GM19468 (cell line): ENCODE results near the gene ST8SIA4.

Experiments used
- ATAC-seq: cut with Tn5 transposase; IDR thresholded peaks from one replicate; pipeline ENCODE4 v1.9.1; 2021; ENCODE audit warnings: mild to moderate bottlenecking, moderate library complexity, moderate number of reproducible peaks; ENCODE audit not compliant: unreplicated experiment; ENCODE audit errors: extremely low read depth

Gene ST8SIA4

DNA sequence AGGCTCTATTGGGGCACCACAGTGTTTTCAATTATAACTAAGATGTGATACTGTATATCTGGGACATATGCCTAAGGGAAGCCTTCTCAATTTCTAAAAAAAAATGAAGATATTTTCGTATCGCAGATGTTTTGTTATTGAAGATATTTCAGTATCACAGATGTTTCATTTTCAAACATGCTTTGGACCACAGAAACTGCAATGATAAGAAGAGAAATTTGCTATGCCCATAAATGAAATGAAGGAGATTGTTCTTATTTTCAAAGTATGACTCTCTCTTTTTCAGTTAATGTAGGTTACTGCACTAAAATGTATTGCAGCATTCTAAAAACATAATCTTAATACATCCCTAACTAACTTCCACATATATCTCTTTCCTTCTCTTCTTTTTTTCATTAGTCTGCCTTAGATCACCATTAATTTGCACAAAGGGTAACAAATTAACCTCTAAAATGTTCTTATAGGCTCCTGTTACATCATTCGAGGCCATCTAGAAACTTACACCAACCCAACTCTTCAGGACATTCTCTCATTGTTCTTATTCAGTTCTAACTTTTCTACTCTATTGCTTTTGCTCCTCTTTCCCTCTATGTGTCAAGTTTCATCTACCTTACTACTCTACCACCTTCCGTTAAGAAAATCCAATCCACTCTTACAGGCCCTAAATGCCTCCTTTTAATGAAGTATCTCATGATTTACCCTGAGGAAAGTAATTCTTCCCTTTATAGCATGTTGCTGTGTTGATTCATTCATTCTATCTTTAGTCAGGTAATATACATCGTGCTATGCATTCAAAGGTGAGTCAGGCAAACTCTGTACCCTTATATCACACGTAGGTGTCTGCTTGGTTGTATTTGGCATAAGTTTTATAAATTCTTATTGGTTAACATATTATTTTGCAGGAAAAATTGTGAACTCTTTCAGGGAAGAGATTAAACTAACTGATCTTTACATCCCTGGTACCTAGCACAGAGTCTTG lies 70.5 kb downstream of the ST8SIA4 start:
- no peak for ATAC-seq

GRCh38 chr5:100828898-100829356 lies 74.2 kb downstream of the ST8SIA4 start:
- no peak for ATAC-seq

DNA sequence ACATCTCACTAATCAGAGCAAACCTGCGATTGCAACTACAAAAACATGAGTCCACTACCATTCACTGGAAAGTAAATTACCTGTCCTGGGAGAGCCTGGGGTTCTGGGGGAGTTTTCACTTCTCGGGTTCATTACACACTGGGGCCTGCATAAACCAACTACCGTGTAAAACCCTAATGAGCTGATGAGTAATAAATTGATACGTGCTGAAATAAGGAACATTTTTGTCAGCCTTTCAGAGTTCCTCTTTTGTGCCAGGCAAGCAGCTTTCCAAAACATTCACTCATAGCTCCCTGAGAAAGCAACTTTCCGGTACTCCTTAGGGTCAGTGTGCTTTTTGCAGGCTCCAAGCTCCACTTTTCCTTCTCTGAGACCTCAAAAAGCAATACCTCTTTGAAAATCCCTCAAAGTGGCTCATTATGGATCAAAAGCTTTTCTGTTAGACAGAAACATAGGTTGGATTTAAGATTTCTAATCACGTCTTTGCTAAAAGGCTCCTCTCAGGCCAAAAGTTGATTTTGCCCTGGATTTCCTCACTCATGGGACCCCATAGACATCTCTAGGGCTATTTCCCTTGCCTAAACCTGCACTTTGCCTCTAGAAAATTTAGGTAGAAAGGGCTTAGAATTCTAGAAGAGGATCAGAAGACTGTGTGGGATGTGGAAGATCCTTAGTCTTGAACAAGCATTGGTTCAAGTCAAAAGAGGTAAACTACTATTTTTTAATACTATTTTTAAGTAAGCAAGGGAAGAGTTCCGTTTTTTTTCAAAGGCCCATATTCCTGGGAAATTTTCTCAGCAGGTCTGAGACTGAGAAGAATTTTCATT lies 74.8 kb downstream of the ST8SIA4 start:
- ATAC-seq, result peak; percentile 69

DNA sequence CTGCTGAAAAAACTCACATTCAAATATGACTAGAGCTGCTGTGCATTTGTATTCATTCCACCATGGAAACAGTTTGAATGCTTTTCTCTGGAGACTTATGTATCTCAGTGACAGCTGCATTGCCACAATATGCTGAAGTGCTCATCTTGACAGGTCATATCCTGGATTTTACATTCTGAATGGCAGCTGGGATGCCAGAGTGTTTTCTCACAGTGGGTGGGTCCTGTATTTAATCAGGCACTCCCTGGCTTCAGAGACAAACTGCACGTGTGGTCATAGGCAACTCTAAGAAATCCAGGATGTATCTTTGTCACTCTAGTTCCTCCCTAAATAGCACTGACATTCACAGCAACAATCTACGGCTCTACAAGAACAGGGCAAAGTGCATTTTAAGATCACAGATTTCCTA lies 75.6 kb downstream of the ST8SIA4 start:
- no peak for ATAC-seq

DNA sequence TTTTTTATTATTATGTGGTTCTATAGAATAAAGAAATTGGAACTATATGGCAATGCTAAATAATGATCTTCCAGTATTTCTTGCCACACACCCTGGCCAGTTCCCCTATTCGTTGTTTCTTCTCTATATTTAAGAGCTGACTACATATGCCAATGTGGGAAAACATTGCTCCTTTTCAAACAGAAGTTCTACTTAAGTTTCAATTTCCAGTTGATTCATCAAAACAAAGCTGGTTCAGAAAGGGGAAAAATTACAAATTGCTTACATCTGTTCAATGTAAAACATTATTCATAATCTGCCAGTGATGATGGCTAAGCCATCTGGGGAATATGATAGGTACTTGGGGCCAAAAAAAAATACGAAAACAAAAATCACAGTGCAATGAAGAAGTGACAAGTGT lies 76.9 kb downstream of the ST8SIA4 start:
- no peak for ATAC-seq

GRCh38 chr5:100824635-100825034 lies 78.4 kb downstream of the ST8SIA4 start:
- ATAC-seq, result no peak

DNA sequence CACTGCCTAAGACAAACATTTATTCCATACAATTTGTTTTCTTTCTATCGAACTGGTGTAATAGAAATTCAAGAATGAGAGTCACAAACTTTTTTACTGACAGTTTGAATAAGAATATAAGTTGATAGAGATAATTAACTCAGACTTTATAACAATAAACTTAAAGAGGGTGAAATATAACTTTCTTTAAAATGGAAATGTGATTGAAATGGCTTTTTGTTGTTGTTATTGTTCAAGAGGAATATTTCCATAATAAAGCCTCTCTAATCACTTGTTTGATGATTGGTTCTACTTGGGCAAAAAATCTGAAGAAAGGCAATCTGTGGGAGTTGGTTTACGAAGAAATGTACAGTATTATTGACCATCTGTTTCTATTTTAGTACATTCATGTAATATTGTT lies 79.3 kb downstream of the ST8SIA4 start:
- ATAC-seq, result no peak

DNA sequence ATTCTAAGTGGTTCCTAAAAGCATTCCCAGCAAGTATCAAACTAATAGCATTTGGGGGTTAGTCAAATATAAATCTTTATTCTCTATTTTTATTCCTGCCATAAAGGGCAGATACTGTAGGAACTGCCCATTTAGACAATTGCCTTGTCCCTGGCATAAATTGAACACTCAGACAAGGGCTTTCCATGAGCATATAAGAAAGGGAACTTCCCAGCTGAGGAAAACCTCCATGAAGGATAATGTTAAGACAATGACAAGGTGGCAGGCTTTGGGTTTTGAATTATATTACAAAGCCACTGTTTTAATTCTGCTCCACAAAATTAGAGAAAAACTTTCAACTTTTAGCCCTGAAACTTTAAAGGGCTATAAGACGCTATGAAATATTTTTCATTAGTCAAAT lies 81.3 kb downstream of the ST8SIA4 start:
- no peak for ATAC-seq

DNA sequence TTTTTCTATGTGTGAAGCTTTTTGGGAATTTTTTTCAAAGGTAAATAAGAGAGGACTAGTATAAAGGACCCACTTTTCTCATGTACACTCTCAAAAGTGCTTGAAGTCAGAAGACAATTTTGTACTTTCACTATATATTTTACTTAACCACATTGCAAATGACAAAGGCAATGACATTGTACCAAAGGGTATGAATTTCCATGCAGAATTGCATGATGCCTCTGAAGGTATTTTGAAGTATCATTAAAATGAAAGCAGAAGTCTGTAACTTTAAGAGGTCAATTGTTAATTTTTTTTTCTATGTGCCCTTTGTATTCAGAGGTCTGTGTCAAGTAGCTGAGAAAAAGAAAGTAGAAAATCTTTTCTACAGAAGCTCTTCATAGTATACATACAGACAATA lies 84.7 kb downstream of the ST8SIA4 start:
- ATAC-seq, result no peak

GRCh38 chr5:100803397-100803796 lies 99.7 kb downstream of the ST8SIA4 start:
- ATAC-seq, result no peak

DNA sequence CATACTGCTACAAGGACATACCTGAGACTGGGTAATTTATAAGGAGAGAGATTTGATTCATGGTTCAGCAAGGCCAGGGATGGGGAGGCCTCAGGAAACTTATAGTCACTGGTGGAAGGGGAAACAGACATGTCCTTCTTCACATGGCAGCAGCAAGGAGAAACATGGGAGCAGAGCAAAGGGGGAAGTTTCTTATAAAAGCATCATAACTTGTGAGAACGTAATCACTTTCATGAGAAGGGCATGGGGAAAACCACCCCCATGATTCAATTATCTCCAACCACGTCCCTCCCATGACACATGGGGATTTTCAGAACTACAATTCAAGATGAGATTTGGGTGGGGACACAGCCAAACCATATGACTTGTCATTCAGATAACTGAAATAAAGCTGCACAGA lies 100.9 kb downstream of the ST8SIA4 start:
- ATAC-seq, result no peak

DNA sequence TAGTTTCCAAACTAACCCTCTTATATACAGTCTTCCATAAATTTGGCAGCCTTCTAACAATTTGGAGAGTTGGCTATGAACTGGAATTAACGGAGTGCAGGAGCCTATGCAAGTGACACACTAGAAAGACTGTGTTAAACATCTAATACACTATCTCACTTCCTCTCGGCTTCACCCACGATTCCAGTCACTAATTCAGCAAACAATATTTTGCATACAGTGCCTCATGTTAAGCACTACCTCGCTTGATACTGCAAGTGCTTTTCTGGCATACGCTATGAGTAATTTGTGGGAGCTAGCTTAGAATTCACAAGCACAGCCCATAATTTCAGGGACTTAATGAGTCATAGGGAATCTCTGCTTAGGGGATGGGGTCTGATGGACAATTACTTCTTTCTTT lies 102.5 kb downstream of the ST8SIA4 start:
- ATAC-seq, result peak; percentile 71

DNA sequence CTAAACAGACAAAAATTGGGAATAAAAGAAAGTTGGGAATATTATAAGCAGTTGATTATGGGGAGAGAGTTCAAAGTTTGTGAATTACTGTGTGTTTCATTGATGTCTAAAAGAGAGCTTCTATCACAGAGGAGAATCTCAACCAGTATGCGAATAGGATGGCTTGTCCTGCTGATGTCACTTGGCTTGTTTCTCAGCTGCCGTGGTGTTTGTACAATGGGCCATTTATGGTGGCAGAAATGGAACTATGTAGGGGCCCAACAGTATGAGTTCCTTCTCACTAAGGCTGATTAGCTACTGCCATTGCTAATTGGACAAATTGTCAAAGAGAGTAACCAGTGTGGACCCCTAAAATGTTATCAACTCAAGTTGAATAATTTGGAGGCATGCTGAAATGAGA lies 103.9 kb downstream of the ST8SIA4 start:
- ATAC-seq, result no peak

DNA sequence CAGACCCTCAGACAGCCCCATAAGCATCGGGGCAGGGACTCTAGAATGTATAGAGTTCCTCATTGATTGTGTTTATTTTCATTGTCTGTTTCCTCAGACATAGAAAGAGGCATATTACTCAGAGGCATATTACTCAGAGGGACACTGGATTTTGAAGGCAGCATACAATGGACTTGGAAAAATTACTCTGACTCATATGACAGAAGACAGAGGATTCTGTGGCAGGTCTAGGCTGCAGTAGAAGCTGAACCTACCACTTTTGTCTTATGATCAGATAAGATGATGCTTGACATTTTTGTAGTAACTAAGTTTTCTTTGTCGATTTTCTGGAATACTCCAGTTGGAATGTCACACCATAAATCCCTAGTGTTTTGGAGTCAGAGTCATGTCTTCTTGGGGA lies 105.2 kb downstream of the ST8SIA4 start:
- no peak for ATAC-seq

DNA sequence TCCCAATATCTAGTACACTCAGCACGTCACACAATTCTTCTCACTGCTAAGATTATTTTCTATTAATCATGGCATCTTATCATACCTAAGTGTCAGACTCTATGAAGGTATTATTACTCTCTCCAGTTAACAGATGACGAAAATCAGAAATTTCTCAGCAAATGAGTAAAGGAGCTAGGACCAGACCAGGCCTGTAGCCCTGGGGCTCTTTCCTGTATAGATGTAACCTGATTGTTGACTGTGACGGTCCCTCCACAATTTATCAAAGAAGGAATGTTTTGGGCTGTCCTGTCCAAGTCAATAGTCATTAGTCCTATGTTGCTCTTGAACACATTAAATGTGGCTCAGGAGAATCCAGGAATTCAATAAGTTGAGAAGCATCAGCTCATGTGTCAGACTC lies 106.2 kb downstream of the ST8SIA4 start:
- ATAC-seq, result no peak

- ATAC-seq, result no peak
These were observed 108.2 kb downstream of the ST8SIA4 start for GRCh38 chr5:100794844-100795243.

DNA sequence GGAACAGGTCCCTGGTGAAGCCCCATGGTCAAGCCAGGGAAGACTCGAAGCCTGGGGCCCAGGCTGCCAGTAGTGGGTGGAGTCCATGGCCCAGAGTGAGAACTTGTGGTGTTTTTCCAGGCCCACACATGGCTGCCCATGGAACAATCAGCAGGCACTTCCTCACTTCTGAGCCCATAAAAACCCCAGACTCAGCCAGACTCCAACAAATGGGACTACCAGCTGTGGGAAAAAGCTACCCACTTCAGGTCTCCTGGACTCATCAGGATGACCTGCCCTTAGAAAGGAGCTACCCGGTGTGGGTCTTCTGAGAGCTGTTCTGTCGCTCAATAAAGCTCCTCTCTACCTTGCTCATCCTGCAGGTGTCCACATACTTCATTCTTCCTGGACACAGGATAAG lies 108.9 kb downstream of the ST8SIA4 start:
- no peak for ATAC-seq

DNA sequence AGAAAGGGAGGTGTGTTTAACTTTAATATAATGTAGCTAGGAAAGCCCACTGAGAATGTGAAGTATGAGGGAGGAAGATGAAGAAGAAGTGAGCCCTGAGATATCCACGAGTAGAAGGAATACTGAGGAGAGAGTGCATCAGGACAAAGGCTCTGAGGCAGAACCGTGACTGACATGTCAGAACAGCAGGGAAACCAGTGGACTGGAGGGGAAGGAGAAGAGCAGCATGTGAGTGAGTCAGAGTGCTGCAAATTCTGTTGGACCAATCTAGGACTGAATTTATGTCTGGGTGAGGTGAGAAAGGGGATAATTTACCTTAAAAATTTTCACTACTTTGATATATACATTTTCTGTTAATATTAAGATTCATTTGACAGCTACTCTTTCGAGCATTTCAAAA lies 110.3 kb downstream of the ST8SIA4 start:
- ATAC-seq, result no peak

DNA sequence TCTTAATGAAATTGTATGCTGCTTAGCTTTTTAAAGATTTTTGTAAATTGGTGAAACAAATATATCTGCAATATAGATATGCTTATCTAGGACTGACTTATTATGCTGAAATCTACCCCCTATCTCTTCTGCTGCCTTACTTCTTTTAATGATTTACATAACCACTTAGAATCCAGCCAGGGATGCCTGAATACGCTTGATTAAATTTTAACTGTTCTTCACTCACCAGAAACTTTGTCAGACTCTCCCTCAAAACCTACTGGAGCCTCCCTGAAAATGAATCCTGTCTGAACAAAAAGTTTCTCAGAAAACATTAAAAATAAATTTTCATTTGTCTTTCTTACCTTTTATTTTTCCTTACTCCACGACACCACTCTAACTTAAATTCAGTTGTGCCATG lies 111.7 kb downstream of the ST8SIA4 start:
- ATAC-seq, result no peak

GRCh38 chr5:100790951-100791350 lies 112.1 kb downstream of the ST8SIA4 start:
- ATAC-seq, result no peak

DNA sequence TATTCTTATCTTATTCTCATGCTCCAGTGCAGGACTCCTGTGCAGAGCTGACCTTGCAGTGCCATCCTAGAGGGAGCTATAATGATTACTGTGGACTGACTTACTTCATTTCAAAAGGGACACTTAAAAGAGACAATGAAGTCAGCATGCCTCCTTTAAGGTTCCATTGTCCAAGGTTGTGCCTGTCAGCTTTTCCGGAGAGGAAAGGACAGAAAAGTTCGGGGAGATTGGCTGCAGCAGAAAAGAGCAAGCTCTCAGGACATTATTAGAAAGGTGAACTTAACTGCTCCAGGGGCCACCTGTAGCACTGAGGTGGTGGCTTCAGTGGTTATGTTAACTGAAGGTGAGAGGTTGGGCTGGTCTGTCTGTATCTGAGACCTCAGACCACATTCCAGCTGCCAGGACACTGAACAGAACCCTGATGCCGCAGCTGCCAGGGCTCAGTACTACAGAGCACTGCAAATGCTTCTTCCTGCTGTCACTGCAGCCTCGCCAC lies 112.9 kb downstream of the ST8SIA4 start:
- ATAC-seq, result peak; percentile 77
